T-cell (primary cell): Measurements from ENCODE around the gene SYN1. TPM values are rescaled to one million over a fixed set of nuclear protein-coding genes. Genes with fewer than 3 reads are reported as not detected.

Experiments used
- ATAC-seq, 4 experiments: fragments of 200-7000 bp in 3 of 4; fragments of 150-1000 bp in 1 of 4; cut with Tn5 transposase; replicated peaks in 1 of 4; 1 replicate in 3 of 4; 2 replicates in 1 of 4; pipeline ENCODE4 v1.10.0; 2021; ENCODE audit warnings: moderate library complexity in 3 of 4, mild to moderate bottlenecking in 2 of 4, moderate number of reproducible peaks in 1 of 4
- CTCF ChIA-PET, 2 donors: fragments of 300-600 bp; sonication (Branson Sonifier 250); formaldehyde crosslinking; loops; one replicate each; lab custom pipeline; 2022; ENCODE audit warnings: antibody characterized with exemption in 2 of 2; lab: Charles Lee
- POLR2A ChIA-PET, 2 donors: fragments of 300-600 bp; sonication (Branson Sonifier 250); formaldehyde crosslinking; loops; one replicate each; lab custom pipeline; 2022; ENCODE audit warnings: antibody characterized with exemption in 2 of 2; lab: Charles Lee
- DNase-seq, 35 experiments: peaks; one replicate each; pipeline versions ENCODE4 v3.0.0 to v3.0.0-alpha.2; 2013 to 2023
- H3K27ac ChIP-seq: one replicate; pipeline ENCODE4 v1.5.1; 2013; ENCODE audit warnings: low read length
- H3K27me3 ChIP-seq, 2 experiments: replicated peaks in 1 of 2; 1 replicate in 1 of 2; 2 replicates in 1 of 2; pipeline versions ENCODE4 v1.6.1 to v1.7.0; 2013; ENCODE audit warnings: low read length in 1 of 2, mixed read lengths in 1 of 2; ENCODE audit not compliant: control insufficient read depth in 2 of 2, insufficient read depth in 2 of 2; ENCODE audit errors: extremely low read depth in 1 of 2
- H3K36me3 ChIP-seq, 2 donors: 1 replicate in 1 of 2; 2 replicates in 1 of 2; pipeline versions ENCODE4 v1.6.1 to v1.7.0; 2013; ENCODE audit warnings: low read length in 1 of 2; ENCODE audit not compliant: control insufficient read depth in 2 of 2, insufficient read depth in 1 of 2; ENCODE audit errors: extremely low read depth in 1 of 2
- H3K4me1 ChIP-seq, 2 experiments: 1 replicate in 1 of 2; 2 replicates in 1 of 2; pipeline versions ENCODE4 v1.6.1 to v1.7.0; 2013; ENCODE audit warnings: low read length in 2 of 2, mixed read lengths in 1 of 2; ENCODE audit not compliant: insufficient read depth in 2 of 2, control insufficient read depth in 1 of 2; ENCODE audit errors: extremely low read depth in 1 of 2
- H3K4me3 ChIP-seq, 2 donors: 1 replicate in 1 of 2; 2 replicates in 1 of 2; pipeline versions ENCODE4 v1.5.1 to v1.7.0; 2013; ENCODE audit warnings: mild to moderate bottlenecking in 2 of 2, low read length in 1 of 2, moderate library complexity in 1 of 2; ENCODE audit not compliant: control insufficient read depth in 1 of 2; ENCODE audit errors: extremely low read depth in 1 of 2
- H3K9me3 ChIP-seq: 2 replicates; pipeline ENCODE4 v1.7.0; 2013
- H3K27ac Mint-ChIP-seq, 2 donors: one replicate each; pipeline ENCODE4 v1.8.0; 2020 to 2021; ENCODE audit warnings: mild to moderate bottlenecking in 2 of 2, mixed read lengths in 2 of 2
- H3K27me3 Mint-ChIP-seq, 2 donors: one replicate each; pipeline ENCODE4 v1.8.0; 2021 to 2022; ENCODE audit warnings: mixed read lengths in 2 of 2
- H3K36me3 Mint-ChIP-seq: one replicate; pipeline ENCODE4 v1.8.0; 2021; ENCODE audit warnings: mixed read lengths
- H3K4me1 Mint-ChIP-seq, 3 donors: one replicate each; pipeline ENCODE4 v1.8.0; 2020 to 2022; ENCODE audit warnings: mixed read lengths in 3 of 3, mild to moderate bottlenecking in 1 of 3
- H3K4me3 Mint-ChIP-seq, 3 donors: one replicate each; pipeline ENCODE4 v1.8.0; 2020 to 2022; ENCODE audit warnings: mild to moderate bottlenecking in 3 of 3, mixed read lengths in 3 of 3, moderate library complexity in 3 of 3
- H3K9me3 Mint-ChIP-seq, 3 donors: one replicate each; pipeline ENCODE4 v1.8.0; 2020 to 2022; ENCODE audit warnings: mixed read lengths in 3 of 3
- WGBS: methylation state at CpG from one replicate; pipeline ENCODE4 v1.1.5; 2013; ENCODE audit warnings: missing lambda C conversion rate; ENCODE audit not compliant: insufficient coverage; 5-methylcytosine and 5-hydroxymethylcytosine counted together
- total RNA-seq, 35 experiments: library from RNA in 6 of 35; stranded (reverse) in 6 of 35; fragments of 120-200 nt in 1 of 35; gene quantifications; one replicate each; pipeline versions ENCODE4 v1.2.1 to v1.2.4 and lab custom pipeline; 2013 to 2026

Gene SYN1
- total RNA-seq, 5 donors from 2014 or later (not counting 1 experiment from before 2014, with no cell fraction given): 0.21 to 1.3 (median 0.81) TPM; not detected in 1

GRCh38 chrX:47576021-47576898 lies 43.4 kb downstream of the SYN1 start:
- Mint-ChIP-seq H3K9me3 (no peaks in the 10 kb centered on the region), H3K36me3 (peaks cover 12% of the 10 kb centered on the region), H3K27ac (no peak overlapping the region), H3K4me3 (no peak overlapping the region), H3K4me1 (peaks cover 17 to 39% (median 23%) of the 10 kb centered on the region in 3 donors), H3K27me3 (peaks cover 0 to 18% of the 10 kb centered on the region in 2 donors)
- no peak for DNase-seq
- ChIA-PET POLR2A (interaction anchor here in 1 of 2 donors (0.6 kb wide), 1 partner anchor 972 kb away, joined by 3 read pairs; no protein-coding TSS in a partner anchor), CTCF (no interaction called here)
- peaks cover 0 to 25% of the 10 kb centered on the region in 2 experiments for H3K4me1 ChIP-seq
- ATAC-seq: no peak
- 94% methylated on average over 16 of the region's 20 CpGs for WGBS
- no peak overlapping the region for H3K27ac ChIP-seq
- no peaks in the 10 kb centered on the region for H3K9me3 ChIP-seq
- peaks cover 0 to 8% of the 10 kb centered on the region in 2 donors for H3K36me3 ChIP-seq
- peaks cover 0 to 9% of the 10 kb centered on the region in 2 experiments for H3K27me3 ChIP-seq
- H3K4me3 ChIP-seq: no peak overlapping the region

DNA sequence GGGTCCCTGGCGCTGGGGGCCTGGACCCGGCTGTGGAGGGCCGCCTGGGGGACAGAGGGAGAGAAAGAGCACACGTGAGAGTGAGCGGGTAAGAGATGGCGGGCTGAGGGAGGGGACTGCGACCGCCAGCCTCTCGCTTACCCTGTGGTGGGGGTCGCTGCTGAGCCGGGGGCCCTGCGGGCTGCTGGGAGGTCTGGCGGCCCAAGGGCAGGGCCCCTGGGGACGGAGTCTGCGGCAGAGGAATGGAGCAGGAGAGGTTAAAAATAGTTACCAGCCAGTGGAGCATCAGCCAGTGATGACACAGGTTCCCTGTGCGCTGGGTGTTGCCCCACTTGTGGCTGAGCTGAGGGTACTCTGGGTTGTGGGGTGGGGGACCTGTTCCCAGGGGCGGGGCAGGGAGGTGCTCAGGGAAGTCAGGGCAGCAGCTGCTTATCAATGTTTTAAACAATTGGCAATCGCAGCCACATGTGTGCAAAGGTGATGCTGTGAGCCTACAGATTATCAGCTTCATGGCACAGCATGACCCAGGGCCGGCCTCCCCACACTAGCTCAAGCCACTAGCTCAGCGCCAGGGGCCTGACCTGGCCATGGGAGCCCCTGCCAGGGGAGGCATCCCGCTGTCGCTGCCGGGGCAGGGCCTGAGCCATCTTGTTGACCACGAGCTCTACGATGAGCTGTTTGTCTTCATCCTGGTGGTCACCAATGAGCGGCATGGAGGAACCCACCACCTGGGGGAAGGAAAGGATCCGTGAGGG lies 44.9 kb downstream of the SYN1 start:
- ChIA-PET CTCF (interaction anchor here in 1 of 2 donors (0.6 kb wide), 1 partner anchor 425 kb away, joined by 3 read pairs; no protein-coding TSS in a partner anchor), POLR2A (interaction anchor here in 1 of 2 donors (0.6 kb wide), 1 partner anchor 313 kb away, joined by 3 read pairs; no protein-coding TSS in a partner anchor)
- peaks cover 0 to 16% of the 10 kb centered on the region in 2 donors for H3K36me3 ChIP-seq
- no peak overlapping the region for H3K27ac ChIP-seq
- H3K27me3 ChIP-seq: peaks cover 0 to 9% of the 10 kb centered on the region in 2 experiments
- H3K4me3 ChIP-seq: no peak overlapping the region
- Mint-ChIP-seq H3K27ac (no peak overlapping the region), H3K9me3 (no peaks in the 10 kb centered on the region), H3K27me3 (peaks cover 0 to 18% of the 10 kb centered on the region in 2 donors), H3K36me3 (peaks cover 23% of the 10 kb centered on the region), H3K4me1 (peaks cover 15 to 31% (median 21%) of the 10 kb centered on the region in 3 donors), H3K4me3 (no peak overlapping the region)
- DNase-seq (no peak), ATAC-seq (peak in 2 of 4 experiments; percentile 16 to 17)
- no peaks in the 10 kb centered on the region for H3K9me3 ChIP-seq
- peaks cover 0 to 23% of the 10 kb centered on the region in 2 experiments for H3K4me1 ChIP-seq
- 48% methylated on average over 12 of the region's 27 CpGs for WGBS

- Histone ChIP-seq H3K4me1 (peaks cover 0 to 18% of the 10 kb centered on the region in 2 experiments), H3K27ac (no peak overlapping the region), H3K27me3 (peaks cover 0 to 9% of the 10 kb centered on the region in 2 experiments), H3K9me3 (no peaks in the 10 kb centered on the region), H3K4me3 (no peak overlapping the region), H3K36me3 (peaks cover 0 to 21% of the 10 kb centered on the region in 2 donors)
- Mint-ChIP-seq H3K4me1 (peaks cover 13 to 26% (median 21%) of the 10 kb centered on the region in 3 donors), H3K27ac (no peak overlapping the region), H3K27me3 (peaks cover 0 to 18% of the 10 kb centered on the region in 2 donors), H3K36me3 (peaks cover 27% of the 10 kb centered on the region), H3K9me3 (no peaks in the 10 kb centered on the region), H3K4me3 (no peak overlapping the region)
- CTCF ChIA-PET: no interaction called here
- peak in 3 of 4 experiments; percentile 14 to 42 (median 24) for ATAC-seq
- no peak for DNase-seq
- POLR2A ChIA-PET: interaction anchor here in 1 of 2 donors (0.6 kb wide), 1 partner anchor 314 kb away, joined by 3 read pairs; no protein-coding TSS in a partner anchor
- 26% methylated on average over 22 of the region's 41 CpGs for WGBS
These were observed 45.5 kb downstream of the SYN1 start for GRCh38 chrX:47574076-47574546.

DNA sequence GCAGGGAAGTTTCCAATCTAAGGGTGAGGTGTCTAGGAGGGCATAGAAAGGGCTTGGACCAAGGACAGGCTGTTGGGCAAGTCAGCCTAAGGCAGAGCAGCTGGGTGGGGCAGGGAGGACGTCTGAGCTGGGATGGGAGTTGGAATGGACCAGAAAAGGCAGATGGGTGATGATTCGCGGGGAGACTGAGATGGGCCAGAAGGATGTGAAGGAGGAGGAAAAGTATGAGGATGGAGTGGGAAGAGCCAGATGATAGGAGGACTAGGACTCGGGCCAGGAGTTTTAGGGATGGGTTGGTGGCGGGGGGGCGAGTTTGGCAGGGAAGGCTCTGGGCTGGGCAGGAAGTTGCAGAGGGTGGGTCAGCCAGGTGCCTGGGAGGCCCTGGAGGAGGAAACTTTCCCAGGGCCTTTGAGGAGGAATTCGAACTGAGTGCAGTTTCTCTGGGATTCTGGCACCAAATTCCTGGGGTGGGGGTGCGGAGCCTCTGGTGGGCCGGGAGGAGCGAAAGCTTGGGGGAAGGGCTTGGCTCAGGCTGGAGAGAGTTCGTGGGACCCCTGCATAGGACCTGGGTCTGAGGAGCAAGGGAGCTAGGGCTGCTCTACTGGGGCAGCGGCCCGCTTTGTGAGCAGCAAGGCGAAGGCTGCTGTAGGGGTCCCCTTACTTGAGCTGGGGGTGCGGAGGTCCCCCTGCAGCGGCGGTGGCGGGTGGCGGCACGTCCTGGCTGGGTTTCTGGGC lies 46.1 kb downstream of the SYN1 start:
- WGBS: 78% methylated on average over 13 of the region's 20 CpGs
- Histone ChIP-seq H3K27me3 (peaks cover 0 to 9% of the 10 kb centered on the region in 2 experiments), H3K9me3 (no peaks in the 10 kb centered on the region), H3K27ac (no peak overlapping the region), H3K36me3 (peaks cover 0 to 25% of the 10 kb centered on the region in 2 donors), H3K4me1 (peaks cover 0 to 13% of the 10 kb centered on the region in 2 experiments), H3K4me3 (no peak overlapping the region)
- peak overlapping the region in 1 of 2 donors; percentile 61 for H3K27ac Mint-ChIP-seq
- no peaks in the 10 kb centered on the region for H3K9me3 Mint-ChIP-seq
- peak overlapping the region in 1 of 3 donors; percentile 11 for H3K4me3 Mint-ChIP-seq
- ATAC-seq (peak in 1 of 4 experiments; percentile 10), DNase-seq (no peak)
- peaks cover 0 to 18% of the 10 kb centered on the region in 2 donors for H3K27me3 Mint-ChIP-seq
- H3K4me1 Mint-ChIP-seq: peaks cover 11 to 24% (median 21%) of the 10 kb centered on the region in 3 donors
- H3K36me3 Mint-ChIP-seq: peaks cover 30% of the 10 kb centered on the region
- ChIA-PET CTCF (no interaction called here), POLR2A (no interaction called here)

- ChIA-PET CTCF (no interaction called here), POLR2A (interaction anchor here in 1 of 2 donors (0.6 kb wide), 1 partner anchor 191 kb away, joined by 6 read pairs; no protein-coding TSS in a partner anchor)
- H3K9me3 ChIP-seq: no peaks in the 10 kb centered on the region
- peaks cover 0 to 9% of the 10 kb centered on the region in 2 experiments for H3K27me3 ChIP-seq
- Mint-ChIP-seq H3K9me3 (no peaks in the 10 kb centered on the region), H3K4me3 (peak overlapping the region in 1 of 3 donors; percentile 11), H3K36me3 (peaks cover 30% of the 10 kb centered on the region), H3K4me1 (peaks cover 8 to 21% (median 19%) of the 10 kb centered on the region in 3 donors), H3K27ac (peak overlapping the region in 1 of 2 donors; percentile 61), H3K27me3 (peaks cover 0 to 18% of the 10 kb centered on the region in 2 donors)
- H3K36me3 ChIP-seq: peaks cover 0 to 31% of the 10 kb centered on the region in 2 donors
- DNase-seq (no peak), ATAC-seq (no peak)
- no peak overlapping the region for H3K4me3 ChIP-seq
- H3K27ac ChIP-seq: no peak overlapping the region
- peaks cover 0 to 13% of the 10 kb centered on the region in 2 experiments for H3K4me1 ChIP-seq
- WGBS: 100% methylated on average over 5 of the region's 9 CpGs
These were observed 46.8 kb downstream of the SYN1 start for GRCh38 chrX:47572773-47573340.
